IMR-90 (cell line): ENCODE measurements around the gene WNT7A. TPM values are rescaled to one million over a fixed set of nuclear protein-coding genes. Genes with fewer than 3 reads are reported as not detected.
A peak's percentile ranks its signal among the peaks of the same experiment; 100 is the strongest.

Experiments used
- ATAC-seq: fragments of 200-7000 bp; cut with Tn5 transposase; 2 replicates; pipeline ENCODE4 v1.9.1; 2020; ENCODE audit warnings: low read depth, mild to moderate bottlenecking, moderate library complexity
- BruUV-seq: library from RNA; stranded (reverse); fragments of 400-500 nt; replicated peaks from 2 replicates; lab custom pipeline; 2021; lab: Mats Ljungman, UMichigan
- CTCF ChIA-PET: fragments of 300-600 bp; formaldehyde crosslinking; extraction: SDS; loops from one replicate; lab custom pipeline; 2021; ENCODE audit warnings: antibody characterized with exemption; lab: Yijun Ruan, JAX
- POLR2A ChIA-PET: fragments of 300-600 bp; sonication (Branson Sonifier 250); formaldehyde crosslinking; loops from one replicate; lab custom pipeline; 2022; ENCODE audit warnings: antibody characterized with exemption; ENCODE audit not compliant: unreplicated experiment; lab: Charles Lee
- DNase-seq: peaks from one replicate; pipeline ENCODE4 v3.0.0; 2013
- H2AFZ ChIP-seq: replicated peaks from 2 replicates; pipeline ENCODE3; 2013; ENCODE audit warnings: low read length, mild to moderate bottlenecking; ENCODE audit not compliant: poor library complexity
- H2AK5ac ChIP-seq: 2 replicates; pipeline ENCODE4 v1.6.1; 2013; ENCODE audit warnings: low read depth, low read length, inconsistent platforms
- H2AK9ac ChIP-seq: replicated peaks from 2 replicates; pipeline ENCODE3; 2013; ENCODE audit warnings: mild to moderate bottlenecking, low read depth, low read length, moderate library complexity; ENCODE audit not compliant: poor library complexity
- H2BK120ac ChIP-seq: 2 replicates; pipeline ENCODE4 v1.6.1; 2013; ENCODE audit warnings: low read depth, low read length, inconsistent platforms
- H2BK15ac ChIP-seq: 3 replicates; pipeline ENCODE4 v1.6.1; 2013; ENCODE audit warnings: low read depth, low read length, inconsistent platforms
- H2BK20ac ChIP-seq: 2 replicates; pipeline ENCODE4 v1.6.1; 2013; ENCODE audit warnings: low read depth, mild to moderate bottlenecking, inconsistent platforms, low read length, moderate library complexity
- H2BK5ac ChIP-seq: 2 replicates; pipeline ENCODE4 v1.6.1; 2013; ENCODE audit warnings: mild to moderate bottlenecking, low read depth, low read length, inconsistent platforms; ENCODE audit not compliant: poor library complexity, severe bottlenecking
- H3K14ac ChIP-seq: replicated peaks from 2 replicates; pipeline ENCODE4 v1.6.1; 2013; ENCODE audit warnings: low read depth, low read length, inconsistent platforms
- H3K18ac ChIP-seq: 2 replicates; pipeline ENCODE4 v1.6.1; 2013; ENCODE audit warnings: low read depth, low read length, control low read depth
- H3K23ac ChIP-seq: 2 replicates; pipeline ENCODE4 v1.6.1; 2013; ENCODE audit warnings: low read depth, low read length, inconsistent platforms
- H3K27ac ChIP-seq: 2 replicates; pipeline ENCODE4 v1.5.1; 2013; ENCODE audit warnings: mild to moderate bottlenecking, control low read depth, low read length; ENCODE audit not compliant: insufficient read depth
- H3K27me3 ChIP-seq: 2 replicates; pipeline ENCODE4 v1.6.1; 2013; ENCODE audit warnings: low read length; ENCODE audit not compliant: control insufficient read depth, insufficient read depth
- H3K36me3 ChIP-seq: 2 replicates; pipeline ENCODE4 v1.6.1; 2013; ENCODE audit warnings: low read length, mixed read lengths; ENCODE audit not compliant: control insufficient read depth, insufficient read depth
- H3K4ac ChIP-seq: 2 replicates; pipeline ENCODE4 v1.6.1; 2013; ENCODE audit warnings: low read depth, low read length, inconsistent platforms
- H3K4me1 ChIP-seq: 2 replicates; pipeline ENCODE4 v1.6.1; 2013; ENCODE audit warnings: low read length, mixed read lengths; ENCODE audit not compliant: control insufficient read depth, insufficient read depth
- H3K4me2 ChIP-seq: 2 replicates; pipeline ENCODE4 v1.6.1; 2013; ENCODE audit warnings: low read depth, mild to moderate bottlenecking, control low read depth, low read length, moderate library complexity
- H3K4me3 ChIP-seq: 2 replicates; pipeline ENCODE4 v1.5.1; 2013; ENCODE audit warnings: low read depth, mild to moderate bottlenecking, control low read depth, low read length, moderate library complexity; ENCODE audit not compliant: insufficient read depth
- H3K56ac ChIP-seq: 2 replicates; pipeline ENCODE4 v1.6.1; 2013; ENCODE audit warnings: low read length, inconsistent platforms; ENCODE audit not compliant: insufficient read depth; ENCODE audit errors: extremely low read depth
- H3K79me1 ChIP-seq, 2 experiments: 2 replicates each; pipeline ENCODE4 v1.6.1; 2013; ENCODE audit warnings: low read length in 2 of 2, inconsistent platforms in 1 of 2, low read depth in 1 of 2
- H3K9ac ChIP-seq: 2 replicates; pipeline ENCODE4 v1.6.1; 2013; ENCODE audit warnings: low read depth, low read length, control low read depth
- H3K9me1 ChIP-seq: 2 replicates; pipeline ENCODE4 v1.6.1; 2013; ENCODE audit warnings: low read length, inconsistent platforms; ENCODE audit not compliant: insufficient read depth
- H3K9me3 ChIP-seq: 2 replicates; pipeline ENCODE4 v1.6.1; 2013; ENCODE audit warnings: low read length; ENCODE audit not compliant: control insufficient read depth, insufficient read depth
- H4K20me1 ChIP-seq: 2 replicates; pipeline ENCODE4 v1.6.1; 2013; ENCODE audit warnings: low read length, inconsistent platforms; ENCODE audit not compliant: insufficient read depth
- H4K5ac ChIP-seq: 2 replicates; pipeline ENCODE4 v1.6.1; 2013; ENCODE audit warnings: mild to moderate bottlenecking, low read depth, low read length, control low read depth
- H4K8ac ChIP-seq, 2 experiments: 2 replicates each; pipeline ENCODE4 v1.6.1; 2013; ENCODE audit warnings: low read depth in 2 of 2, low read length in 2 of 2, control low read depth in 1 of 2, inconsistent platforms in 1 of 2
- H4K91ac ChIP-seq: 2 replicates; pipeline ENCODE4 v1.6.1; 2013; ENCODE audit warnings: low read depth, low read length, inconsistent platforms; ENCODE audit not compliant: insufficient read depth
- CEBPB ChIP-seq: IDR thresholded peaks from 2 replicates; pipeline ENCODE4 v1.6.1; 2012; ENCODE audit warnings: low read depth, low read length, improper control_type of control experiment
- FOS ChIP-seq: fragments of 150-350 bp; IDR thresholded peaks from 2 replicates; pipeline ENCODE4 v1.6.1; 2016; ENCODE audit warnings: low read depth, low read length
- WGBS, 2 experiments: methylation state at CpG; one replicate each; pipeline versions ENCODE4 v1.1.5 to v1.1.7; 2013; ENCODE audit warnings: missing lambda C conversion rate in 2 of 2; ENCODE audit not compliant: insufficient read length in 1 of 2; ENCODE audit errors: extremely low coverage in 2 of 2; 5-methylcytosine and 5-hydroxymethylcytosine counted together
- dilution Hi-C: fragments of 300-500 bp; cut with HindIII; formaldehyde crosslinking; loops from one replicate; pipeline ENCODE4 v1.14.3; 2018; ENCODE audit warnings: low sequenced_read_pairs; ENCODE audit not compliant: unreplicated experiment
- in situ Hi-C: fragments of 300-500 bp; cut with MboI; formaldehyde crosslinking; loops from 3 replicates; pipeline ENCODE4 v1.14.3; 2019; ENCODE audit warnings: low sequenced_read_pairs, inconsistent platforms, mixed read lengths
- intact Hi-C: fragments of 100-400 bp; cut with micrococcal nuclease; formaldehyde crosslinking; loops from 2 replicates; pipeline ENCODE4 v1.10.0; 2022
- polyA plus RNA-seq, 3 experiments: library from polyadenylated mRNA; depleted of rRNA; stranded (reverse); fragments of >200 nt; gene quantifications; 2 replicates each; pipeline ENCODE4 v1.2.3, GENCODE V29; 2012; ENCODE audit warnings: low replicate concordance in 1 of 3
- total RNA-seq: library from RNA; depleted of rRNA; stranded (reverse); fragments of >200 nt; gene quantifications from 2 replicates; pipeline ENCODE4 v1.2.3, GENCODE V29; 2012

Gene WNT7A
- total and polyA plus RNA-seq, 2 of the 4 experiments (the other 2 are of a cell fraction): not detected

- Histone ChIP-seq H3K9me1 (no peaks in the 10 kb centered on the region), H3K18ac (no peak overlapping the region), H2AK9ac (no peak overlapping the region), H3K14ac (no peak overlapping the region), H3K9me3 (peaks cover 2% of the 10 kb centered on the region; the same call in 1 of the 2 replicates), H3K23ac (no peak overlapping the region), H3K4me1 (no peaks in the 10 kb centered on the region), H2AFZ (no peak overlapping the region), H3K27me3 (no peaks in the 10 kb centered on the region), H3K36me3 (no peaks in the 10 kb centered on the region), H2AK5ac (no peak overlapping the region), H4K5ac (no peak overlapping the region), H3K56ac (no peak overlapping the region), H3K9ac (no peak overlapping the region), H3K79me1 (no peaks in the 10 kb centered on the region), H3K27ac (no peak overlapping the region), H3K4me2 (no peak overlapping the region), H2BK20ac (no peak overlapping the region), H2BK15ac (no peak overlapping the region), H2BK120ac (no peak overlapping the region), H4K8ac (no peak overlapping the region), H3K4me3 (no peak overlapping the region), H4K20me1 (no peaks in the 10 kb centered on the region), H2BK5ac (no peak overlapping the region), H4K91ac (no peak overlapping the region), H3K4ac (no peak overlapping the region)
- in situ Hi-C loops: no loop called here
- POLR2A ChIA-PET: no interaction called here
- no TSS peak for BruUV-seq
- CTCF ChIA-PET: no interaction called here
- TF ChIP-seq CEBPB (0 out of 2 replicates have a peak, but pooled peaks have one; percentile 36), FOS (no peak)
- intact Hi-C loops: no loop called here
- WGBS, 2 experiments: no CpG with 5 or more reads among the region's 5 CpGs
- ATAC-seq (no peak), DNase-seq (no peak)
- dilution Hi-C loops: no loop called here
These were observed 30.9 kb downstream of the WNT7A start for GRCh38 chr3:13849018-13849417.
